ENCODE data around the gene C5orf46. TPM values are rescaled to one million over a fixed set of nuclear protein-coding genes. Genes with fewer than 3 reads are reported as not detected.

C5orf46 gene
- total and polyA plus RNA-seq, 9 of the 15 experiments (the other 6 are each of a cell fraction or from before 2014, with no cell fraction given), result not detected

- TF ChIP-seq, protein P1, sequence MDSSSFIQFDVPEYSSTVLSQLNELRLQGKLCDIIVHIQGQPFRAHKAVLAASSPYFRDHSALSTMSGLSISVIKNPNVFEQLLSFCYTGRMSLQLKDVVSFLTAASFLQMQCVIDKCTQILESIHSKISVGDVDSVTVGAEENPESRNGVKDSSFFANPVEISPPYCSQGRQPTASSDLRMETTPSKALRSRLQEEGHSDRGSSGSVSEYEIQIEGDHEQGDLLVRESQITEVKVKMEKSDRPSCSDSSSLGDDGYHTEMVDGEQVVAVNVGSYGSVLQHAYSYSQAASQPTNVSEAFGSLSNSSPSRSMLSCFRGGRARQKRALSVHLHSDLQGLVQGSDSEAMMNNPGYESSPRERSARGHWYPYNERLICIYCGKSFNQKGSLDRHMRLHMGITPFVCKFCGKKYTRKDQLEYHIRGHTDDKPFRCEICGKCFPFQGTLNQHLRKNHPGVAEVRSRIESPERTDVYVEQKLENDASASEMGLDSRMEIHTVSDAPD (CRISPR knock-in tag; IDR thresholded peaks at IDR 0.05), result no peak
- TF ChIP-seq SOX6 (IDR thresholded peaks at IDR 0.05) (no peak), HMBOX1 (IDR thresholded peaks at IDR 0.05) (no peak), CEBPB (tag; IDR thresholded peaks at IDR 0.05) (peak; percentile 91), ESRRA (IDR thresholded peaks at IDR 0.05; ENCODE audit: borderline replicate concordance, low read depth) (no peak), CEBPG (CRISPR knock-in tag; IDR thresholded peaks at IDR 0.05) (no peak), CEBPG (tag; conservative IDR thresholded peaks at IDR 0.05 in 1 of 2, IDR thresholded peaks at IDR 0.05 in 1 of 2) (peak; percentile 46 to 79; a peak in 3 of 4 replicates), NR3C1 (CRISPR knock-in tag; IDR thresholded peaks at IDR 0.05) (no peak), RAD21 (CRISPR knock-in tag; conservative IDR thresholded peaks at IDR 0.05 in 1 of 2, IDR thresholded peaks at IDR 0.05 in 1 of 2) (peak; percentile 69 to 76), MCM5 (IDR thresholded peaks at IDR 0.05; ENCODE audit: low read depth) (no peak), ZNF311 (CRISPR knock-in tag; IDR thresholded peaks at IDR 0.05) (no peak), SAFB2 (IDR thresholded peaks at IDR 0.05; ENCODE audit: borderline replicate concordance, low read depth, low read length, severe bottlenecking) (no peak), ZNF197 (CRISPR knock-in tag; IDR thresholded peaks at IDR 0.05; ENCODE audit: low read depth) (no peak), CHD1 (IDR thresholded peaks at IDR 0.05; ENCODE audit: low read length) (no peak), SMAD4 (CRISPR knock-in tag; conservative IDR thresholded peaks at IDR 0.05) (no peak), TBL1XR1 (IDR thresholded peaks at IDR 0.05; ENCODE audit: low read length in 2 of 2) (no peak), NFRKB (IDR thresholded peaks at IDR 0.05; ENCODE audit: low read depth) (no peak), XRCC4 (IDR thresholded peaks at IDR 0.05; ENCODE audit: extremely low read depth, insufficient read depth, insufficient read length) (no peak), ZNF79 (CRISPR knock-in tag; IDR thresholded peaks at IDR 0.05; ENCODE audit: low read depth) (no peak), NFXL1 (CRISPR knock-in tag; IDR thresholded peaks at IDR 0.05) (no peak)
- TF ChIP-seq, protein P2, sequence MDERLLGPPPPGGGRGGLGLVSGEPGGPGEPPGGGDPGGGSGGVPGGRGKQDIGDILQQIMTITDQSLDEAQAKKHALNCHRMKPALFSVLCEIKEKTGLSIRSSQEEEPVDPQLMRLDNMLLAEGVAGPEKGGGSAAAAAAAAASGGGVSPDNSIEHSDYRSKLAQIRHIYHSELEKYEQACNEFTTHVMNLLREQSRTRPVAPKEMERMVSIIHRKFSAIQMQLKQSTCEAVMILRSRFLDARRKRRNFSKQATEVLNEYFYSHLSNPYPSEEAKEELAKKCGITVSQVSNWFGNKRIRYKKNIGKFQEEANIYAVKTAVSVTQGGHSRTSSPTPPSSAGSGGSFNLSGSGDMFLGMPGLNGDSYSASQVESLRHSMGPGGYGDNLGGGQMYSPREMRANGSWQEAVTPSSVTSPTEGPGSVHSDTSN (CRISPR knock-in tag; IDR thresholded peaks at IDR 0.05; ENCODE audit: low read depth), result no peak
- TF ChIP-seq, protein P2 (tag; conservative IDR thresholded peaks at IDR 0.05; ENCODE audit: low read depth), result peak; percentile 82
- TF ChIP-seq, protein P3, sequence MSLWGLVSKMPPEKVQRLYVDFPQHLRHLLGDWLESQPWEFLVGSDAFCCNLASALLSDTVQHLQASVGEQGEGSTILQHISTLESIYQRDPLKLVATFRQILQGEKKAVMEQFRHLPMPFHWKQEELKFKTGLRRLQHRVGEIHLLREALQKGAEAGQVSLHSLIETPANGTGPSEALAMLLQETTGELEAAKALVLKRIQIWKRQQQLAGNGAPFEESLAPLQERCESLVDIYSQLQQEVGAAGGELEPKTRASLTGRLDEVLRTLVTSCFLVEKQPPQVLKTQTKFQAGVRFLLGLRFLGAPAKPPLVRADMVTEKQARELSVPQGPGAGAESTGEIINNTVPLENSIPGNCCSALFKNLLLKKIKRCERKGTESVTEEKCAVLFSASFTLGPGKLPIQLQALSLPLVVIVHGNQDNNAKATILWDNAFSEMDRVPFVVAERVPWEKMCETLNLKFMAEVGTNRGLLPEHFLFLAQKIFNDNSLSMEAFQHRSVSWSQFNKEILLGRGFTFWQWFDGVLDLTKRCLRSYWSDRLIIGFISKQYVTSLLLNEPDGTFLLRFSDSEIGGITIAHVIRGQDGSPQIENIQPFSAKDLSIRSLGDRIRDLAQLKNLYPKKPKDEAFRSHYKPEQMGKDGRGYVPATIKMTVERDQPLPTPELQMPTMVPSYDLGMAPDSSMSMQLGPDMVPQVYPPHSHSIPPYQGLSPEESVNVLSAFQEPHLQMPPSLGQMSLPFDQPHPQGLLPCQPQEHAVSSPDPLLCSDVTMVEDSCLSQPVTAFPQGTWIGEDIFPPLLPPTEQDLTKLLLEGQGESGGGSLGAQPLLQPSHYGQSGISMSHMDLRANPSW (CRISPR knock-in tag; IDR thresholded peaks at IDR 0.05), result no peak
Observed at GRCh38 chr5:147935032-147935431, 28.7 kb upstream of the C5orf46 start (continued).
